Thoracic aorta (tissue), 2 donors: ENCODE data around the gene GID4. TPM values are rescaled to one million over a fixed set of nuclear protein-coding genes. Genes with fewer than 3 reads are reported as not detected.
"Not testable (repeated sequence)": the region's sequence is repeated elsewhere in the genome, so short reads cannot be mapped to it uniquely, and the experiment has no call there.

Source experiments
- ATAC-seq: fragments of 150-250 bp; one replicate; pipeline ENCODE4 v1.8.0; 2017; ENCODE audit warnings: low read depth; ENCODE audit not compliant: insufficient number of reproducible peaks, low FRiP score
- DNase-seq: peaks from one replicate; pipeline ENCODE4 v3.0.0-alpha.2; 2020; ENCODE audit warnings: low spot score
- H3K27ac ChIP-seq, 2 donors: fragments of 200-600 bp; sonication (generic); 1 replicate in 1 of 2; 2 replicates in 1 of 2; pipeline ENCODE4 v1.5.1; 2016; ENCODE audit warnings: mild to moderate bottlenecking in 2 of 2, moderate library complexity in 2 of 2
- H3K27me3 ChIP-seq: fragments of 200-600 bp; sonication (generic); replicated peaks from 2 replicates; pipeline ENCODE4 v1.6.0; 2016; ENCODE audit warnings: mild to moderate bottlenecking; ENCODE audit not compliant: insufficient read depth
- H3K36me3 ChIP-seq: fragments of 200-600 bp; sonication (generic); one replicate; pipeline ENCODE4 v1.5.1; 2016
- H3K4me1 ChIP-seq, 2 donors: fragments of 200-600 bp; sonication (generic); 1 replicate in 1 of 2; 2 replicates in 1 of 2; pipeline versions ENCODE4 v1.5.1 to v1.6.0; 2016; ENCODE audit warnings: low read depth in 2 of 2, mild to moderate bottlenecking in 1 of 2; ENCODE audit not compliant: control insufficient read depth in 1 of 2
- H3K4me3 ChIP-seq: fragments of 200-600 bp; sonication (generic); 2 replicates; pipeline ENCODE4 v1.5.1; 2016; ENCODE audit warnings: mild to moderate bottlenecking
- H3K9me3 ChIP-seq: fragments of 200-600 bp; sonication (generic); 2 replicates; pipeline ENCODE4 v1.5.1; 2016
- total RNA-seq, 2 donors: library from RNA; depleted of rRNA; stranded (reverse); fragments of >200 nt; gene quantifications; one replicate each; pipeline versions ENCODE4 v1.1.0 to v1.2.3, GENCODE V29; 2016
- TF ChIP-seq, protein P1 (sequence below): fragments of 200-600 bp; sonication (generic); IDR thresholded peaks from one replicate; pipeline ENCODE4 v1.5.1; 2019; ENCODE audit warnings: antibody characterized with exemption

Gene GID4
- total RNA-seq, 2 donors from 2014 or later = 13.5 to 16.4 TPM

DNA sequence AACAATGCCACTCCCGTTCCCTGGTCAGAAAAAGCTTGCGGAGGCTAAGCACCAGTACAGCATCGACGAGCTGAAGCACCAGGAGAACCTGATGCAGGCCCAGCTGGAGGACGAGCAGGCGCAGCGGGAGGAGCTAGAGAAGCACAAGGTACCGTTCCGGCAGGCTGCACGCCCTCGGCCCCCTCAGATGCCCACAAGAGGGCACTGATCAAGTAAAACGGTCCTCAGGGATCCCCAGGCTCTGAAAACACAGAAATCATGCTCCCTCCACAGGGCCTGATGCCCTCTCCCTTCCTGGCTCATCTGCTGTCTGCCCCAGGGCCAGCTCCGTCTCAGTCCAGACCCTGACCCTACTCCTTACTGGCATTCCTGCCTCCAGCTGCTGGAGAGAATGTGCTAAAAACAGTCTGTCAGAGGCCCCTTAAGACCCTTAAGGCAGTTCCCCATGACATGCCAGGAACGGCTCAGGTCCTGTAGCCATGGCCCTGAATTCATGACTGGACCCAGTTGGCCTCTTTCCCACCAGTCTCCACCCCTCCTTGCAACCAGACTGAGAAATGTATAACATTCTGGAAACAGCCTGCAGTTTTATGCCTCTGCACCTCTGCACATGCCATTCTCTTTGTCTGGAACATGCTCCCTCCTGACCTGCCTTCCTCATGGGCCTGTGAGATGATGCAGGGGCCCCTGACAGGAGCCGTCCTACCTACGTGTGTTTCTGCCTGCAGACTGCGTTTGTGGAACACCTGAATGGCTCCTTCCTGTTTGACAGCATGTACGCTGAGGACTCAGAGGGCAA lies 44.7 kb upstream of the GID4 start:
- ATAC-seq (no peak), DNase-seq (no peak)
- Histone ChIP-seq H3K27me3 (no peaks in the 10 kb centered on the region), H3K4me3 (no peak overlapping the region), H3K27ac (no peak overlapping the region), H3K9me3 (no peaks in the 10 kb centered on the region), H3K4me1 (no peaks in the 10 kb centered on the region), H3K36me3 (no peaks in the 10 kb centered on the region)
- TF ChIP-seq, protein P1, sequence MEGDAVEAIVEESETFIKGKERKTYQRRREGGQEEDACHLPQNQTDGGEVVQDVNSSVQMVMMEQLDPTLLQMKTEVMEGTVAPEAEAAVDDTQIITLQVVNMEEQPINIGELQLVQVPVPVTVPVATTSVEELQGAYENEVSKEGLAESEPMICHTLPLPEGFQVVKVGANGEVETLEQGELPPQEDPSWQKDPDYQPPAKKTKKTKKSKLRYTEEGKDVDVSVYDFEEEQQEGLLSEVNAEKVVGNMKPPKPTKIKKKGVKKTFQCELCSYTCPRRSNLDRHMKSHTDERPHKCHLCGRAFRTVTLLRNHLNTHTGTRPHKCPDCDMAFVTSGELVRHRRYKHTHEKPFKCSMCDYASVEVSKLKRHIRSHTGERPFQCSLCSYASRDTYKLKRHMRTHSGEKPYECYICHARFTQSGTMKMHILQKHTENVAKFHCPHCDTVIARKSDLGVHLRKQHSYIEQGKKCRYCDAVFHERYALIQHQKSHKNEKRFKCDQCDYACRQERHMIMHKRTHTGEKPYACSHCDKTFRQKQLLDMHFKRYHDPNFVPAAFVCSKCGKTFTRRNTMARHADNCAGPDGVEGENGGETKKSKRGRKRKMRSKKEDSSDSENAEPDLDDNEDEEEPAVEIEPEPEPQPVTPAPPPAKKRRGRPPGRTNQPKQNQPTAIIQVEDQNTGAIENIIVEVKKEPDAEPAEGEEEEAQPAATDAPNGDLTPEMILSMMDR = no peak

DNA sequence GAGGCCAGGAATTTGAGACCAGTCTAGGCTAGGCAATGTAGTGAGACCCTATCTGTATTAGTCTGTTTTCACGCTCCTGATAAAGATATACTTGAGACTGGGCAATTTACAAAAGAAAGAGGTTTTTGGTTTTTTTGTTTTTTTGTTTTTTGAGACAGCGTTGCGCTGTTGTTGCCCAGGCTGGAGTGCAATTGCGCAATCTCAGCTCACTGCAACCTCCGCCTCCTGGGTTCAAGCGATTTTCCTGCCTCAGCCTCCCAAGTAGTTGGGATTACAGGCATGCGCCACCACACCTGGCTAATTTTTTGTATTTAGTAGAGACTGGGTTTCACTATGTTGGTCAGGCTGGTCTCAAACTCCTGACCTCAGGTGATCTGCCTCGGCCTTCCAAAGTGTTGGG lies 43.3 kb upstream of the GID4 start:
- not testable (repeated sequence) for H3K27me3 ChIP-seq, H3K36me3 ChIP-seq, H3K9me3 ChIP-seq, H3K4me3 ChIP-seq, H3K4me1 ChIP-seq, DNase-seq, ATAC-seq, H3K27ac ChIP-seq

DNA sequence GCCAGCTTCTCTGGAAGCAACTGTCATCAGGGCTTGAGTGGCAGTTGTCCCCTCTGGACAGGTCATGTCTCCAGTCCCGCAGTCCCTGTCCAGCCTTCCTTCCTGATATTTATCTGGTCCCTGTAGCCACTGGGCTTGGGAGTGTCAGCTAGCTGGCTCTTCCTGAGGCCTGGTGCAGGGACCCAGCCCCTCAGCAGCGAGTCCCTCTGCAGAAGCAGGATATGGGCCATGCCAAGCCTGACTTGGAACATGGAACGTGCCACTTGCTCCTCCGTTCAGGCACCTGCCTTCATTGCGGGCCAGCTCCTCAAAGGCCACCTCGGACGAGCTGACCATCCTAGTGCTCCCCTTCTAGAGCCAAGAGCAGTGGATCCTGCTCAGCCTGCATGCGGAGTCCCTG lies 40.3 kb upstream of the GID4 start:
- Histone ChIP-seq H3K36me3 (no peaks in the 10 kb centered on the region), H3K4me3 (no peak overlapping the region), H3K9me3 (no peaks in the 10 kb centered on the region), H3K27me3 (no peaks in the 10 kb centered on the region), H3K4me1 (no peaks in the 10 kb centered on the region), H3K27ac (no peak overlapping the region)
- ATAC-seq (no peak), DNase-seq (no peak)
- TF ChIP-seq, protein P1 = no peak

DNA sequence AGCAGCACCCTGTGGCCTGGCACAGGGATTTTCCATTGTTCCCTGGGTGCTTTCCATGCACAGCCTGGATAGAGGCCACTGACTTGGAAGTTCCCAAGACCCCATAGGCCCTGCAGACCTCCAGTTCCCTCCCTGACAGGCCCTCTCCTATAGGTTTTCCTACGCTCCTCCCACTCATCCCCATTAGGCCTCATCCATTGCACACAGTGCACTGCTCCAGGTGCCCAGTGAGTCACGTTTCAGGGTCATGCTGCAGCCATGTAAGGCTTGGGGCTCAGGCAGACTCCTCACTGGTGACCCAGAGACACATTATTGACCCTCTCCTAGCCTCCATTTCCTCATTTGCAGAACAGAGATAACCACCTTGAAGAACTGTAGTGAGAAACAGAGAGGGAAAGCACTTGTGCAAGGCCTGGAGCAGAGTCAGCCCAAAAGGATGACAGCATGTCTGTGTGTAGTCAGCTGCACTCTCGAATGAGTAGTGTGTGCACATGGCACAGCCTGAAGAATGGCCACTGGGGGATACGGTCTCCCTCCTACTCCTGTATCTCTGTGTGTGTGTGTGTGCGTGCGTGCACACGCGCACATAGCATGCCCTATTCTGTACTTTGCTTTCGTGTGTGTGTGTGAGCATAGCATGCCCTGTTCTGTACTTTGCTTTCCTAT lies 39.7 kb upstream of the GID4 start:
- Histone ChIP-seq H3K27me3 (no peaks in the 10 kb centered on the region), H3K4me1 (no peaks in the 10 kb centered on the region), H3K9me3 (no peaks in the 10 kb centered on the region), H3K27ac (no peak overlapping the region), H3K4me3 (no peak overlapping the region), H3K36me3 (no peaks in the 10 kb centered on the region)
- TF ChIP-seq, protein P1 = no peak
- ATAC-seq = no peak
- DNase-seq = no peak

DNA sequence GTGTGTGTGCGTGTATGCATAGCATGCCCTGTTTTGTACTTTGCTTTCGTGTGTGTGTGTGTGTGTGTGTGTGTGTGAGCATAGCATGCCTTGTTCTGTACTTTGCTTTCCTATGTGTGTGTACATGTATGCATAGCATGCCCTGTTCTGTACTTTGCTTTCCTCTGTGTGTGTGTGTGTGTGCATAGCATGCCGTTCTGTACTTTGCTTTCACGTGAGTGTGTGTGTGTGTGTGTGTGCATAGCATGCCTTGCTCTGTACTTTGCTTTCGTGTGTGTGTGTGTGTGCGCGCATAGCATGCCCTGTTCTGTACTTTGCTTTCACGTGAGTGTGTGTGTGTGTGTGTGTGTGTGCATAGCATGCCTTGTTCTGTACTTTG lies 39.2 kb upstream of the GID4 start:
- Histone ChIP-seq H3K4me3 (no peak overlapping the region), H3K27ac (no peak overlapping the region), H3K36me3 (no peaks in the 10 kb centered on the region), H3K4me1 (no peaks in the 10 kb centered on the region), H3K9me3 (no peaks in the 10 kb centered on the region), H3K27me3 (no peaks in the 10 kb centered on the region)
- no peak for ATAC-seq
- DNase-seq = no peak
- TF ChIP-seq, protein P1 = no peak
